Right forelimb (tissue), 1 donor: ENCODE measurements around the gene PPM1A.

Source experiments
- DNase-seq: peaks from one replicate; pipeline ENCODE4 v3.0.0-alpha.2; 2018

Gene PPM1A

DNA sequence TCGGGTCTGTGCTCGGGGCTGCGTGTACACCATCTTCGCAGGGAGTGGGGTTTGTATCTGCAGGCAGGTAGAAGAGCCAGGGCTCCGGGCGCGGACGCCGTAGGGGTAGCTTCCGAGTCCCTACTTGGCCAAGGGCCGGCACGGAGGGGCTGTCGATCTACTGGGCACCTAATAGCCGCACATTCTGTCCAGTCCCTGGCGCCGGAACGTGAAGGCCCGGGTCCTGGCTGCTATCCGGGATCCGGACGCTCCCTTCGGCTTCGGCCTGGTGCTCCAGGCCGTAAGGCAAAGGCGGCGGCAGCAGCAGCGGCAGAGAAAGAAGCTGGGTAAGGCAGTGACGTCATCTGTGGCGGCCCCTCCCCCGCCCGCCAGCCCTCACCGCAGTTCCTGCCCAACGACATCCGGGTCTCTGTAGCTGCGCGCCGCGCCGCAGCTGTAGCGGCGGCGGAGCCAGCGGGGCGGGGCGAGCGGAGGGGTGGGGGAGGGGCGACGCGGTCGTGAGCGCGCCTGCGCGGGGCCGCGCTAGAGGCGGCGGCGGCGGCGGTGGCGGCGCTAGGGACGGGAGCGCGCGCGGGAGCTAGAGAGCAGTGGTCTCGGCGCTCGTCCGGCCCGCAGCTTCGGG, at the start of gene PPM1A:
PPM1A (plus strand) TSS at position 525 of the 622 bp plus-strand sequence. CDS start 33,483 bp downstream, outside the sequence.
- DNase-seq: peak; percentile 97

DNA sequence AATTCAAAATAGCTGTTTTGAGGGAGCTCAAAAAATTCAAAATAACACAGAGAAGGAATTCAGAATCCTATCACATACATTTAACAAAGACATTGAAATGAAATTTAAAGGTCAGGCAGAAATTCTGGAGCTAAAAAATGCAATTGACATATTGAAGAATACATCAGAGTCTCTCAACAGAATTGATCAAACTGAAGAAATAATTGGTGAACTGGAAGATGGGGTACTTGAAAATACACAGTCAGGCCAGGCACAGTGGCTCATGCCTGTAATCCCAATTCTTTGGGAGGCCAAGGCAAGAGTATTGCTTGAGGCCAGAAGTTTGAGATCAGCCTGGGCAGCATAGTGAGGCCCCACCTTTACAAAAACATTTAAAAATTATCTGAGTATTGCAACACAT, 49.7 kb upstream of the PPM1A start:
- no peak for DNase-seq

DNA sequence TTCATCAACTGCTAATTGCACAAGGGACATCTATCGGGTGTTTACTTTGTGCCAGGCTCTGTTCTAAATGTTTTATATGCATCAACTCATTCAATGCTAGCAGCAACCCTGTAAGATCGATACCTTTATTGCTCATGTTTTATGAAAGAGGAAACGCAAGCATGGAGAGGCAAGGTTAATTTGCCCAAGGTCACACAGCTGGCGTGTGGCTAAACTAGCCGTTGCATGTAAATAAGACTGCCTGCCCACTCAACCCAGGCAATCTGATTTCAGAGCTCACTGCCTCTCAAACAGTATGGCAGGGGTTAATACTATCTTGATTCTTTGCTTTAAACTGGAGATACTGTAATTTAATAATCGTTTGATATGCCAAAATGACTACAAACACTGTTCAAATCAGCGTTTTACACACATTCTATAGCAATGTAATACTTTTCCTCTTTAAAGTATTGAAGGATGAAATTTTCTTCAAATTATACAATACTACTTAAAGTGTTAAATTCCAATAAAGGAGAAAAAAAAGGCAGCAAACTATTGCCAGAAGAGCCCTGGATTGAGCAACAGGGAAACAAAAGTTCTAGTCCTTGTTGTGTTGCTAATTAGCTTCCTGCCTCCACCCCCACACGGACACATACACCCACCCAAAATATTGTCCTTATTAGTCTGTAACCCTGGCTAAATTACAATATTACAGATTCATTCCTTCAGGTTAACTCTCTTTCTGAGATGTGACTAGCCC, 44.7 kb upstream of the PPM1A start:
- no peak for DNase-seq

DNA sequence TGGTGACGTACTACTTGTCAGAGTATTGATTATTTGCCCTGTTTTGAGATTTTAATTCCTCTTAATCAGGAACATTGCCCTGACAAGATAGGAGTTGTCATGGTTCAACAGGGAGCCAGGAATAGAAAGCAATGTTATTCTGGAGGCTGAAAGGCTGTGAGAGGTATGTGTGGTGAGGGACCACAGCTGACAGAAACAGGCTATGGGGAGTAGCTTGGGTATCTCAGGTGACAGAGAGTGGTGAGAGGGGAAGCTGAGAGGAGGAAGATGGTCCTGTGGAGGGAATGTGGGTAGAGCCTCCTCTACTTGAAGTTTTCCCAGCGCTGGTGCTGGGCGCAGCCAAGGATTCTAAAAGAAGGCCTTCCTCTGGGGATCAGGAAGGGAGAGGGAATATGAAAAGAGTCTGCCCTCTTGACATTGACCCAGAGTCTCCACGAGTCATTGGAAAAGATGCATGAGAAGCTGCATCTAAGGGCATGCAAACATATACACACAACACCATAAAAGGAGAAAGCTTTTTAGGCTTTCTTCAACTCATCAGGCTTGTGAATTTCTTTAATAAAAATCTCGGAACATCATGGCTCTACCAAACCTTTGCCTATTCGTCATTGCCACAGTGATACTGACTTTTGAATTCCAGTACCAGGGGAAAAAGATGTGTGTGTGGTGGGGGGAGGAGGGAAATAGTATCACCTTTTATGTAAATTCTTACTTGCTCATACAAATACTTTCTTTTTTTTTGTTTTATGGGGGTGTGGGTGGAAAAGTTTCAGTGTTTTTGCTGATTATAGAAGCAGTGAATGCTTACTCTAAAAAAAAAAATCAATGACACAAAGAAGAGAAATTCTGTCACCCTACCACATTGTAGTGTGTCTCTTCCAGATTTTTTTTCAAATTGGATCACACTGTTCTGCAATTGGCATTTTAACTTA, 43.9 kb upstream of the PPM1A start:
- no peak for DNase-seq

DNA sequence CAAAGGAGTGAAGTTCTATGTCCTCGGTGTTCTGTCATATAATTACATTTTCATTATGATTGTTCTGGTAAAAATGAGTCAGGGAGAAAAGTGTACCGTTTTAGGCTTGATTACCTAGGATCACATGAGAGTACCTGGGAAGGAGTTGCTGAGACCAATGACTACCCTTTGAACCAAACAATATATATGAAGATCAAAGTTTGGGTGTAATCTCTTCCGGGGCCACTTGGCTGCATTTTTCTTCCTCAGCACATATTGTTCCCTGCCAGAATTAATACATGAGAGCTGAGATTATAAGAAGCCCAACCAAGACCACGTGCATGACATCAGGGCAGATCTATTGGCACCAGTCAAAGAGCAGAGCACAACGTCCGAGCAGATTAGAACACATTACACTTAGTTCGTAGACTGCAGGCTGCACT, 42.8 kb upstream of the PPM1A start:
- no peak for DNase-seq

DNA sequence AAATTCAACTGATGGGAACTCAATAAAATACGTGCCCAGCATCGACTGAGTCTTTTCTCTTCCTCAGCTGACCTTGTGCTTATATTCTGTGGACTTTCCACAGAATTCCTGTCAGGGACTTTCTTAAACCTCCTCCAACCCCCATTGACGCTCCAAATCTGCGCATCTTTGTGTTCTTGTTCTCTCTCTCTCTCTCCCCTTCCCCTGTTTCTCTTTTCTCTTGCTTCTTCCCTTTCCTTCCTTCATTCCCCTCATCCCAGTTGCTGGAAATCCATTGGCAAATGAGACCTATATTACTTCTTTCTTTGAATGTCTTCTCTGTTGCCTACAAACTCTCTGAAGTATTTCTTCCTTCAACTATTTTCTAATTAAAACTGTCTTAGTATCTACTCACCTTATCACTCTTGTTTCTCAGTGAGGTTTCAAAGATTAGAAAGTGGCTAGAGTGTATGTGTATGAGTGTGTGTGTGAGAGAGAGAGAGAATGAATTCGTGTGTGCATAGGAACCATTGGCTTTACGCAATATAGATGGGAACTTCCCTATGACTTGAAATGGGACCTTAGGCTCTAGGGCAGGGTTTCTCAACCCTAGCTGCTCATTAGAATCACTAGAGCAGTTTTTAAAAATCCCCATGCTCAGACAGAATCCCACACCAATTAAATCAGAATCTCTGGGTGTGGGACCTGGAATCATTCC, 42.0 kb upstream of the PPM1A start:
- no peak for DNase-seq

DNA sequence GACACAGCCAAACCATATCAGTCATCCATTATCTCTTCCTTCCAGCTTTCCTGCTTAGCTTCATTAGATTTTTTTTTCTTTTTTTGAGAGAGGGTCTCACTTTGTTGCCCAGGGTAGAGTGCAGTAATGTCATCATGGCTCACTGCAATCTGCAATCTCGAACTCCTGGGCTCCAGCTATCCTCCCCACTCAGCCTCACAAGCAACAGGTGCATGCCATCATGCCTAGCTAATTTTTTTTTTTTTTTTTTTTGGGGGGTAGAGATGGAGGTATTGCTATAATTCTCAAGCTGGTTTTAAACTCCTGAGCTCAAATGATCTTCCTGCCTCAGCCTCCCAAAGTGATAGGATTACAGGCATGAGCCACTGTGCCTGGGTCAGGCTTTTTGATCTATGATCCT, 38.3 kb upstream of the PPM1A start:
- no peak for DNase-seq

DNA sequence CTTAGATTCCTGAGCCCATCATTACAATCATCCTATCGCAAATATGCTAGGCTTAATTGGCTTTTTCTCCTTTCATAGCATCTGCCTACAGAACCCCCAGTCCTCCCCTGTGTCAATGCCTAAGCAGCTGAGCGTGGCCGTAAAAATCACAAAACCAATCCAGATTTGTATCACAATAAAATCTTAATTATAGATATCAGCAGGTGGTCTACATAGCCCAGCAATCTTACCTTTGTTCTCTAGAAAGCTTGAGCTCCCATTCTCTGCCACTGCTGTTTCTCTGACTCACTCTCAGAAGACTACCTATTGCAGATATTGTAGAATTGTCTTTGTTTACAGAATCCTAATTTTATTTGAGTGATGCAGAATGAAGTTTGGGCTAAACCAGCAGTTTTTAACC, 37.9 kb upstream of the PPM1A start:
- DNase-seq: no peak

DNA sequence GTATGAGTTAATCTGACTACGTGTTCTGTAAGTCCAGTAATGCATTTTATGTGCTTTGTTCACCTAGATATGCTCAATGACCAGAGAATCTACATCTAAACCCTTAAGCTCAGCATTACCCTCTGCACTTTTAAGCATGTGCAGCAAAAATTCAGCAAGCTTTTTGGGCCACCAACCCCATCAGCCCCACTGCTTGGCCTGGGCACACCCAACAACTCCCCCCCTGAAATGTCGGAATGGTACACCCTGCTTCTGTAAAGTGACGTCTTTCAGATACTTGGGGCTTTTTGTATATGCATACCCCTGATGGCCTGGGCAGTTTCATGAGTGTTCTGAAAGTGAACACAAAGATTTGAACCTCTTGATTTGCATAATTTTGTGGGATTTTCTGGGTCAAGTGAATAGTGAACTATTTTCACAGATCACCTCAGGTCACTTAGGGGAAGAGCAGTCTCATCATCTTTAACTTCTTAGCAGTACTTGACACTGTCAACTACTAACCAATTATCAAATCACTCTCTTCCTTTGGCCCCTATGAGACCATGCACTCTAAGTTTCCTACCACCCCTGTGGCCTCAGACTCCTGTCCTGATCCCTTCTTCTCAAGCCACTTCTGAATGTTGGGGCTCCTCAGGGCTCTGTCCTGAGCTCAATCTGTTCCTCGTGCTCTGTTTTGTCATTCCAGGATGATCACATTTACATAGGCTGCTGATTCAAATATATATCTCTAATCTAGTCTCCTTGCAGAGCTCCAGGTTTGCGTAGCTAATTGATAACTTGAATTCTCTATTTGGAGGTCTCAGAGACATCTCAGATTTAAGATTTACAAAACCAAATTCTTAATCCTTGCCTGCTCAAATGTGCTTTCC, 36.3 kb upstream of the PPM1A start:
- no peak for DNase-seq

DNA sequence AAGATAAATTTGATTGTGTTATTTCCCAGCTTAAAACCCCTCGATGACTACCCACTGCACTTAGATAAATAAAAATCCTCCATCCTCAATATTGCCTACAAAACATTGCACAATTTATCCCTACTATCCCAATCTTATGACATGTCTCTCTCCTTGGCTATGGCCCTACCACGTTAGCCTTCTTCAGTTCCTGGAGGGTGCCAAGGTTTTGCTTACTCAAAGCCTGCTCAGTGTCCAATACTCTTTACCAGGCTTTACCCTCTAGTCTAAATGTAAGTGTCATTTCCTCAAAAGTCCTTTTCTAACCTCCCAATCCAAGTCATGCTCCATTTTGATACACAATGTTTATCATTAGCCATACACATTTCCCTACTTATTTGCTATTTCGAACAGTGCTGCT, 35.0 kb upstream of the PPM1A start:
- DNase-seq: no peak

DNA sequence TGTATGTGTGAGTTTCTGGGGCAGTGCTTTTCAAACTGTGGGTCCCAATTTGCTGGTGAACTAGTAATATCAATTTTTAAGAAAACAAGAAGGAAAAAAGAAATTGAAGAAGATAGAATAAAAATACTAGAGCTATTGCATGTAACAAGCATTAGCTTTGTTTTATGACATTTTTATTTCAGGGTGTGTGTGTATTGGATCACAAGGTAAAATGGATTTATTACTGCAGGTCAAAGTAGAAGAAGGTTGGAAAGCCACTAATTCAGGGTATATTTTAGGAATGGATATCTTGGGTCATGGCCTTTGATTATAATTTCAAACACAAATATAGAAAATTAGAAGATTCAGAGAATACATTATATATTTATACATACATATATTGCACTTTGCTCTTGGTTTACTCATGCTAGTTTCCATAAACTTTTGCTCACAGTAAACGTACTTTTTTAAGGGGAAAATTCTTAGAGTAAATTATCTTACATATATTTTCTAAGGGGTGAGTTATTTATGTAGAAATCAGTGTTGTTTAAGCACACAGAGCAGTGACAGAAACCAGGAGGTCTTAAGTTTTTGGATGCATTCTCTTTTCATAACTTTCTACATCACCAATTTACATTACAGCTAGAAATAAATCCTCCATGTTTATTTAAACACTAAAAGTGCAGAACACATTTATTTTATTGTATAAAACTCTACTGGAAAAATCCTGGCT, 34.5 kb upstream of the PPM1A start:
- DNase-seq: no peak

DNA sequence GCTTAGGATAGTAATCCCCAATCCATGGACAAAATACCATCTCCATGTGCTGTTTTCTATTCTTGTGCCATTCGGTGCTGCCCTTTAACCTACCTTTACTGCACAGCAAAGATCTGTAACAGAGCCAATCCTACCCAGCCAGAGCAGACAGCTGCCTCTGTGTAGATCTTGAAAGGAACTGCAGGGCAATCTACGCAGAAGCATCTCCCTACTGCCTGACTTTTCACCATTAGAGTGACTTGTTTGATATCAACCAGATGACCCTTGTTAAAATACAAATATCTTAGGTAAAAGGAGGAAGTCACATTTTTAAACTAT, 33.9 kb upstream of the PPM1A start:
- DNase-seq: no peak

DNA sequence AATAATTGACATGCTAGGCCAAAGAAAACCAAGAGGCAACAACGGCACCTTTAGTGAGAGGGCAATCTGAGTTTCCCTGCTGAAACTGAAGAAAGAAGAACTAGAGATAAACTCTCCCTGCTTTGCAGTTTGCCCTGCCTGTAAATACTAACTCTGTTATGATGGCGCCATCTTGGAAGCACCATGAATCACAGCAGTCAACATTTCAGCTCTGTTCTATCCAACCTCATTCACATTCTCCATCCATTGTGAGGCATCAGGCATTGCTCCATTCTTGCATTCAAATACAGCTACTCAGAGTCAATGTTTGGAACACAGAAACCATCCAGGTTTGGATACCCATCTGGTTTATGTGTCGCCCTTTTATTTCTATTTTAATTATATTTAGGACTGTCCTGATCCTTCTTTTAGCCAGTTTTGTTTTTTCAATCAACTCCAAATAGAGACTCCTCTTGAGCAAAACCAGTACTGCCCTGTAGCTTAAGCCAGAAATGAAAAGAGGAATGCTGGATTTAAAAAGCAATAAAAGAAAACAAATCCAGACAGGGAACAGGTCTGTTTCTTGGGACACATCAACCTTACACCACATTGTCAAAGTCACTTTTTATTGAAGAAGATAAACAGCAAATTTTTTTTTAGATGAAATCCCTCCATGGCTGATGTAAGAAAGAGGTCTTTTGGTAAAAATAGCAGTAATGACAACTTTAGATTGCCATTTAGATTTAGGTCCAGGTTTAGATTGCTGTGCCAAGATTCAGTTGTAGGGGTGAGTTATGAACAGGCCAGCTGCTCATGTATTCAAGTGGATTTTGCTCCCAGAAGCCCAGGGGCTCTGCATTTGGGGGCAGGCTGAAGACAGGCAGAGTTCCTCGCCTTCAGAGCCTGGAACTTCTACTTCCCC, 33.3 kb upstream of the PPM1A start:
- DNase-seq: no peak

DNA sequence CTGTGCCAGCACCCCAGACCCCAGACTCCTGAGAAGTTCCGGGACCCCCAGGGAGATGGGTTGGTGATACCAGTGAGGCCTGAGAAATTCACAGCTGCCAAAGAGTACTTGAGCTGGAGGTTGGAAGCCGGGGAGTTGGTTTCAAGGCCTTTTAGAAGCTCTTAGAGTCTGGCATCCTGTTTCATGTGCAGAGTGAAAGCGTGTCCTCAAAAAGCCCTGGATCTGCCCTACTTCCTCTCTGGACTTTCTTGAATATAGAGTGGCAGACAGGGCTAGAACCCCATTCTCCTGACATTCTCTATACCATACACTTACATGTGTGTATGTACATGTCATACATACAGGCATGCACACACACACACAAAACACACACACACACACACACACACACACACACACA, 31.3 kb upstream of the PPM1A start:
- DNase-seq: no peak

DNA sequence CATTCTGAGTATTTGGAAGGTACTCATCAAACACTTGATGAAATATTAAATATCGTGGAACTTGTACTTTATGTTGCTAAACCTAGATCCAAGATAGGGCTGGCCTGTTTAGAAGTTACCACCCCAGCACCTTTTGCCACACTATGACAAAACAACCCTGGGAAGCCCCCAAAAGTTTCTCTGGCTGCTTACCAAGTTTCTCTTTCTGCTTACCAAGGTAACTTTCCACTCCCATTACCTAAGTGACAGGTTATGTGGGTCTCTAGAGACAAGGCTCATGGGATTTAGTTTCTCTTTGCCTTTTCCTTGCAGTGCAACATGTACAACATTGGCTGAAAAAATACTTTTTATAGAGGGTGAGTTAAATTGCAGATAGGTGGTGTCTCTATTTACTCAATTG, 28.9 kb upstream of the PPM1A start:
- DNase-seq: no peak

DNA sequence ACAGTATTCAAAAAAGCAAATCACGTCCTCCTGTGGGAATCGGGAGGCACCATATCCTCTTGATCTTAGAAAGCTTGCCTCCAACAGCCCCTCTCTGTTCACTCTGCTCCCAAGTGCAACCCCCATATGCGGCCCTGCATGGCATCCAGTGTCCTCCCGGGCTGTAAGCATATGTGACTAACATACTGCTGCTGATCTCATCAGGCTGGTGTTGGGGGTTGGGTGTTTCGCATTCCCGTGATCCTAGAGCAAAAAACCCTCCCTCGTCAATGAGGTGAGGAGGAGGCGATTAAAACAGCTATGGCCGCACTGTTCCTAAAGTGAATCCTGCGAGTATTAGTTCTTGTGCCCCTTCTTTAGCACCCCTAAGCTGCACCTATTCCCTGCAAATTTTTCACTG, 28.1 kb upstream of the PPM1A start:
- DNase-seq: no peak

DNA sequence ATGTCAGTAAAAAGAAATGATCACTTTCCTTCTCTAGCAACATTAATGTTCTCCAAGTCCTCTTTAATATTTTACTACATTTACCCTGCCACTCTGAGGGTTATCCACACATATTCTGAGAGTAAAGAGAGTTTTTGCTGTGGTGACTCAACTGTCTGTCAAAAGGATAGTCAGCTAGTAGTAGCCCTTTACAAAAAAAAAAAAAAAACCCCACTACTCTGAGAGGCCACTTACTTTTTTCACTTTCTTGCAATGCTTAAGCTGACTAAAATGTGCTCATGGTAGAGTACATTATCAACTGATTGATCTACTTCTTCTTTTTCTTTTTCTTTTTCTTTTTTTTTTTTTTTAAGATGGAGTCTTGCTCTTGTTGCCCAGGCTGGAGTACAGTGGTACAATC, 27.6 kb upstream of the PPM1A start:
- DNase-seq: no peak

DNA sequence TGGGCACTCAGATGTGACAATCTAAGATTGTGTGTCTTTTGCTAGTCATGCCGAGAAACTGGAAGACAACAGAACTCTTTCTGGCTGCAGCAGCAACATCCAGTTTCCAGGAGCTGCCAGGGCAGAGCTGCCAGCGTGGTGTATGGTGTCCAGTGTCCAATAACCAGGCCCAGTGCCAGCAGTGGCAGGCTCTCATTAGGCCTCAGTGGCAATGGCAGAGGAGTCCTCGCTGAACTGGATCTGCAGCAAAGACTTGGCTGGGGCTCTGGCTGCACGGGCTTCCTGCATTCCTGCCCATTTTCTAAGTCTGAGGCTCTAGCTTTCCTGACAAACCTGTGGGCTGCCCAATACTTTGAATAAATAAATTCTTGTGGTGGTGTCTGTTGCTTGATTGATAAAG, 26.2 kb upstream of the PPM1A start:
- no peak for DNase-seq

DNA sequence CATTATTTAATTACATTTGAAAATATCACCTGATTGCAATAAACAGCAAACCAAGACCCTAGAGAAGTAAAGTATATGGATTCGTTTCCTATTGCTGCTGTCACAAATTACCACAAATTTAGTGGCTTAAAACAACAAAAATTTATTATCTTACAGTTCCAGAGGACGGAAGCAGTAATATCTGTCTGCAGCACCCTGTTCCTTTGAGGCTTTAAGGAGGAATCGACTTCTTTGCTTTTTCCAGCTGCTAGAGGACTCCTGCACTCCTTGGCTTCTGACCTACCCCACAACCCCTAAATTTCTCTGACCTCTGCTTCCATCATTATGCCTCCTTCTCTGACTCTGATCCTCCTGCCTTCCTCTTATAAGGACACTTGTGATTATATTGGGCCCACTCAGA, 23.8 kb upstream of the PPM1A start:
- DNase-seq: no peak

DNA sequence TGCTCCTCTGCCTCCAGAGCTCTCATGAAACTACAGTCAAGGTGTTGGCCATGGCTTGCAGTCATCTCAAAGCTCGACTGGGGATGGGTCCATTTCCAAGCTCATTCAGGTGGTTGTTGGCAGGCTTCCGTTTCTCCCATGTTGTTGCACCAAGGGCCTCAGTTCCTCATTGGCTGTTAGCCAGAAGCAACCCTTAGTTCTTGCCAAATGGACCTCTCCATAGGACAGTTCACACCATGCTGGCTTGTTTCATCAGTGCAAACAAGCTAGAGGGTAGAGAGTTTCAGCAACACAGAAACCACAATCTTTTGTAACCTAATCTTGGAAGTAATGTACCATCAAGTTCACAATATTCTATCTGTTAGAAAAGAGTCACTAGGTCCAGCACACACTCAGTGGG, 22.7 kb upstream of the PPM1A start:
- DNase-seq: no peak

DNA sequence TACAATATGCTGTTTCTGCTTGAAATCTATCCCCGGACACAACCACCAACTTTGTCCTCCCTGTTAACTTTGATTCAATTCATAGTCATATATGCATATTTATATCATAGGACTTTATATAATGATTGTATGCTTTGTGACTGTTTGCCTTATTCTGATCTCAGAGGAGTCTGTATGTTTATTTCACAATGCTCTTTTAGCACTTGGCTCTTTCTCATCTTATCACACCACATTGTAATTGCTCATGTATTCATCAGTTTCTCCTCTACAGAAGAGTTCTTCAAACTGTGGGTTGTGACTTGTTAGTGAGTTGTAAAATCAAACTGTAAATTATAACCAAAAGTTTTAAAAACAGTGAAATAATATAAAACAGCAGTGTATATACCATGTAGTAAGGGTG, 21.7 kb upstream of the PPM1A start:
- no peak for DNase-seq
